ENCODE results near the gene HMGXB4. TPM values are rescaled to one million over a fixed set of nuclear protein-coding genes. Genes with fewer than 3 reads are reported as not detected.

Gene HMGXB4
- total RNA-seq, 1 donor from 2014 or later, result 38.2 TPM

DNA sequence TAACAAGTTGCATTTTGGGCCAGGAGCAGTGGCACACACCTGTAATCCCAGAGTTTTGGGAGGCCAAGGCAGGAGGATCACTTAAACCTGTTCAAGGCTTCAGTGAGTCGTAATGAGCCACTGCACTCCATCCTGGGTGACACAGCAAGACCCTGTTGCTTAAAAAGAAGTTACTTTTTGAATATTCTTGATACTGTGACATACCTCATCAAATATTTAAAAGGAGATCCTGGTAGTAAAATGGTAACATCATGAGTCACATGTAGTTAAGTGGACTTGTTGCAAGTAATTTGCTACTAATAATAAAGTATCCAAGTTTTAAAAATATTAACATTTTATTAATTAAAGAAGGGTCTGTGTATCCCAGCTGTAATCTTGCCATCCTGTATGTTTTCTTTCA, 18.3 kb downstream of the HMGXB4 start:
- TF ChIP-seq, protein P1, sequence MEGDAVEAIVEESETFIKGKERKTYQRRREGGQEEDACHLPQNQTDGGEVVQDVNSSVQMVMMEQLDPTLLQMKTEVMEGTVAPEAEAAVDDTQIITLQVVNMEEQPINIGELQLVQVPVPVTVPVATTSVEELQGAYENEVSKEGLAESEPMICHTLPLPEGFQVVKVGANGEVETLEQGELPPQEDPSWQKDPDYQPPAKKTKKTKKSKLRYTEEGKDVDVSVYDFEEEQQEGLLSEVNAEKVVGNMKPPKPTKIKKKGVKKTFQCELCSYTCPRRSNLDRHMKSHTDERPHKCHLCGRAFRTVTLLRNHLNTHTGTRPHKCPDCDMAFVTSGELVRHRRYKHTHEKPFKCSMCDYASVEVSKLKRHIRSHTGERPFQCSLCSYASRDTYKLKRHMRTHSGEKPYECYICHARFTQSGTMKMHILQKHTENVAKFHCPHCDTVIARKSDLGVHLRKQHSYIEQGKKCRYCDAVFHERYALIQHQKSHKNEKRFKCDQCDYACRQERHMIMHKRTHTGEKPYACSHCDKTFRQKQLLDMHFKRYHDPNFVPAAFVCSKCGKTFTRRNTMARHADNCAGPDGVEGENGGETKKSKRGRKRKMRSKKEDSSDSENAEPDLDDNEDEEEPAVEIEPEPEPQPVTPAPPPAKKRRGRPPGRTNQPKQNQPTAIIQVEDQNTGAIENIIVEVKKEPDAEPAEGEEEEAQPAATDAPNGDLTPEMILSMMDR (IDR thresholded peaks at IDR 0.05; ENCODE audit: unreplicated experiment), result no peak
- no peak overlapping the region for H3K27ac Mint-ChIP-seq
- no peaks in the 10 kb centered on the region for H3K4me1 Mint-ChIP-seq
- H3K36me3 Mint-ChIP-seq, result peaks cover 41% of the 10 kb centered on the region
- H3K9me3 Mint-ChIP-seq, result no peaks in the 10 kb centered on the region
- no peak overlapping the region for H3K4me3 Mint-ChIP-seq
- H3K27me3 Mint-ChIP-seq (ENCODE audit: low read depth), result no peaks in the 10 kb centered on the region
- no peak for DNase-seq (ENCODE audit: low spot score in 2 of 2, unreplicated experiment in 2 of 2)

DNA sequence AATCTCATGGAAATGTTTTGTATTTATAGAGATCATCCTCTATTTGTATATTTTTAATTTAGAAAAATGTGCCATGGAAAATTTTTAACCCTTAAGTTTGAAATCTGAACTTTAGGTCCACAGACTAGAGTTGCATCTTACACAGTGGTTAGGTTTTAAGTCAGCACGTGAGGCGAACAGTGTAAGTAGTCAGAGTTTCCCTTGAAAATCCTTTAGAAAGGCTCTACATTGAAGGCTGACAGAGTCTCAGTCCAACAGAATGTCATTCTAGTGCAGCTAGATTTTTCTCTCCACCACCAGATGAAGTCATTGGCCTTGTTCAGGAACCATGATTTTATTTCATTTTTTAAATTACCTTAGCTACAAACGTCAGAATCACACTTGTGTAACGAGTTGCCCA, 18.7 kb downstream of the HMGXB4 start:
- H3K36me3 Mint-ChIP-seq, result peaks cover 42% of the 10 kb centered on the region
- no peaks in the 10 kb centered on the region for H3K27me3 Mint-ChIP-seq (ENCODE audit: low read depth)
- H3K9me3 Mint-ChIP-seq, result no peaks in the 10 kb centered on the region
- H3K27ac Mint-ChIP-seq, result no peak overlapping the region
- TF ChIP-seq, protein P1 (IDR thresholded peaks at IDR 0.05; ENCODE audit: unreplicated experiment), result no peak
- DNase-seq (ENCODE audit: low spot score in 2 of 2, unreplicated experiment in 2 of 2), result no peak
- no peak overlapping the region for H3K4me3 Mint-ChIP-seq
- no peaks in the 10 kb centered on the region for H3K4me1 Mint-ChIP-seq

DNA sequence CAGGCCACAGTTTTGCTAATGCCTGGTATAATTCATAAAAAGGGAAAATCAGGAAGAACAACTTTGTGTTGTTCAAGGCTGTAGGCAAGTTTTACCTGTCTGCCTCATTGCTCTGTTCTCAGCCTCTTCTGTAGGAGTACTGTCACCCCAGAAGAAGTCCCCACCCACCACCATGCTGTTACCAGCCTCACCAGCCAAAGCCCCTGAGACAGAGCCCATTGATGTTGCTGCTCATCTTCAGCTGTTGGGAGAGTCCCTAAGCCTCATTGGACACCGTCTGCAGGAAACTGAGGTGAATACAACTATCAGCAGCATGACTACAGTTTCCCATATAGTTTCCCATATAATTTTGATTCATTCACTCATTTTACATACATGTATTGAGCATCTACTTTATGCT, 30.8 kb downstream of the HMGXB4 start:
- H3K27me3 Mint-ChIP-seq (ENCODE audit: low read depth), result no peaks in the 10 kb centered on the region
- no peaks in the 10 kb centered on the region for H3K4me1 Mint-ChIP-seq
- DNase-seq (ENCODE audit: low spot score in 2 of 2, unreplicated experiment in 2 of 2), result no peak
- no peak overlapping the region for H3K4me3 Mint-ChIP-seq
- peaks cover 36% of the 10 kb centered on the region for H3K36me3 Mint-ChIP-seq
- H3K27ac Mint-ChIP-seq, result no peak overlapping the region
- no peaks in the 10 kb centered on the region for H3K9me3 Mint-ChIP-seq
- TF ChIP-seq, protein P1 (IDR thresholded peaks at IDR 0.05; ENCODE audit: unreplicated experiment), result no peak

DNA sequence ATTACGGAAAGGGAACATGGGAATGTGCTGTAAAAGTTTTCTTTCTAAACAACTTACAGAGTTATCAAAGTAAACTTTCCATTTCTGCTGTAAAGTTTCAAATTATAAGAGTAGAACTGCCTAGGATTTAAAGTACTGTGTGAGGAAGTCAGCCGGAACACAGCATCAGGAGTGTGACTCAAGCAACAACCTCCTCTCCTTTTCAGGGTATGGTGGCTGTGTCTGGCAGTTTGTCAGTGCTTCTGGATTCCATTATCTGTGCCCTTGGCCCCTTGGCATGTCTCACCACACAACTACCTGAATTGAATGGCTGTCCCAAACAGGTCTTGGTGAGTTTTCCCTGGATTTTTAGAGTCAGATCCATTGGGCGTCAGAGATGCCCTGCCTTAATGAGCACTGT, 35.5 kb downstream of the HMGXB4 start:
- Mint-ChIP-seq H3K27me3 (ENCODE audit: low read depth) (no peaks in the 10 kb centered on the region), H3K4me3 (no peak overlapping the region), H3K36me3 (peaks cover 32% of the 10 kb centered on the region), H3K4me1 (no peaks in the 10 kb centered on the region), H3K9me3 (no peaks in the 10 kb centered on the region), H3K27ac (no peak overlapping the region)
- TF ChIP-seq, protein P1 (IDR thresholded peaks at IDR 0.05; ENCODE audit: unreplicated experiment), result no peak
- no peak for DNase-seq (ENCODE audit: low spot score in 2 of 2, unreplicated experiment in 2 of 2)

DNA sequence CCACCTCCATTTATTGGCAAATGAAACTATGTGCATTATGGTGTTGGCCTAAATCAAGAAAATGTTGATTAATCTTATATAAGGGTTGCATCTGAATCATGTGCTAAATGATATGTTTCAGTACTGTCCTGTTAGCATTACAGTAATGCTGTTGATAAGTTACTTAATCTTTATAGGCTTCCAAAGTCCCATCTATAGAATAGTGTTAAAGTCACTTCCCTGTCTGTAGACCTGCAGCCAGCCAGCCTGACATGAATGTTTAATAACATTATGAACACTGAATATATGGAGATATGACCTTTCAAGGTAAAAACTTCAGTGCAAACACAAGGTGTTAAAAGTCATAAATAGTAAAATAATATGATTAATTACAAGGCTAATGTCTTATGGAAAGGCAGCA, 38.8 kb downstream of the HMGXB4 start:
- Mint-ChIP-seq H3K36me3 (peaks cover 22% of the 10 kb centered on the region), H3K9me3 (no peaks in the 10 kb centered on the region)
- no peak for DNase-seq (ENCODE audit: low spot score in 2 of 2, unreplicated experiment in 2 of 2)

More for the DNA sequence above, 38.8 kb downstream of the HMGXB4 start:
- H3K4me1 Mint-ChIP-seq, result peaks cover 5% of the 10 kb centered on the region
- no peaks in the 10 kb centered on the region for H3K27me3 Mint-ChIP-seq (ENCODE audit: low read depth)
- H3K4me3 Mint-ChIP-seq, result no peak overlapping the region
- TF ChIP-seq, protein P1 (IDR thresholded peaks at IDR 0.05; ENCODE audit: unreplicated experiment), result no peak
- H3K27ac Mint-ChIP-seq, result no peak overlapping the region

Data from mesothelial cell of epicardium (in vitro differentiated cells).